HepG2 (cell line): Measurements from ENCODE around the gene C2orf76.

Source experiments
- CTCF ChIP-seq: sonication (generic); formaldehyde crosslinking; IDR thresholded peaks from 2 replicates; pipeline ENCODE4 v1.5.0; 2020; ENCODE audit warnings: mild to moderate bottlenecking, missing genetic modification reagents, moderate library complexity
- HNRNPLL ChIP-seq: fragments of 200-400 bp; formaldehyde crosslinking; IDR thresholded peaks from 2 replicates; pipeline ENCODE4 v1.6.1; 2017; ENCODE audit warnings: mild to moderate bottlenecking, low read depth, low read length; ENCODE audit not compliant: poor library complexity, severe bottlenecking
- TCF7L2 ChIP-seq: IDR thresholded peaks from 2 replicates; pipeline ENCODE4 v1.6.1; 2011; ENCODE audit warnings: mild to moderate bottlenecking, low read depth, low read length, moderate library complexity
- ZNF10 ChIP-seq: sonication (generic); formaldehyde crosslinking; IDR thresholded peaks from 2 replicates; pipeline ENCODE4 v1.4.0; 2020; ENCODE audit warnings: mild to moderate bottlenecking, low read depth, missing genetic modification reagents, borderline replicate concordance
- ZNF274 ChIP-seq: sonication (generic); formaldehyde crosslinking; IDR thresholded peaks from 2 replicates; pipeline ENCODE4 v1.5.1; 2020; ENCODE audit warnings: mild to moderate bottlenecking, missing genetic modification reagents
- ZNF3 ChIP-seq: IDR thresholded peaks from 2 replicates; pipeline ENCODE4 v1.7.0; 2017; ENCODE audit warnings: inconsistent platforms
- ZNF615 ChIP-seq: sonication (generic); formaldehyde crosslinking; IDR thresholded peaks from 2 replicates; pipeline ENCODE4 v1.5.0; 2020; ENCODE audit warnings: mild to moderate bottlenecking, missing genetic modification reagents, borderline replicate concordance

GRCh38 chr2:119372778-119373568, 6.3 kb upstream of the C2orf76 start:
- no peak for TF ChIP-seq CTCF (CRISPR knock-in tag)
- TF ChIP-seq ZNF10 (CRISPR knock-in tag), result no peak
- TF ChIP-seq ZNF615 (CRISPR knock-in tag), result no peak
- no peak for TF ChIP-seq TCF7L2
- TF ChIP-seq HNRNPLL, result no peak
- TF ChIP-seq ZNF3 (CRISPR knock-in tag), result no peak
- TF ChIP-seq ZNF274 (CRISPR knock-in tag), result no peak
